ENCODE measurements around the gene HMCN1. TPM values are rescaled to one million over a fixed set of nuclear protein-coding genes. Genes with fewer than 3 reads are reported as not detected.
A peak's percentile ranks its signal among the peaks of the same experiment; 100 is the strongest.

The HMCN1 gene
- total RNA-seq, 2 donors from 2014 or later, result 3.5 to 9.9 TPM

DNA sequence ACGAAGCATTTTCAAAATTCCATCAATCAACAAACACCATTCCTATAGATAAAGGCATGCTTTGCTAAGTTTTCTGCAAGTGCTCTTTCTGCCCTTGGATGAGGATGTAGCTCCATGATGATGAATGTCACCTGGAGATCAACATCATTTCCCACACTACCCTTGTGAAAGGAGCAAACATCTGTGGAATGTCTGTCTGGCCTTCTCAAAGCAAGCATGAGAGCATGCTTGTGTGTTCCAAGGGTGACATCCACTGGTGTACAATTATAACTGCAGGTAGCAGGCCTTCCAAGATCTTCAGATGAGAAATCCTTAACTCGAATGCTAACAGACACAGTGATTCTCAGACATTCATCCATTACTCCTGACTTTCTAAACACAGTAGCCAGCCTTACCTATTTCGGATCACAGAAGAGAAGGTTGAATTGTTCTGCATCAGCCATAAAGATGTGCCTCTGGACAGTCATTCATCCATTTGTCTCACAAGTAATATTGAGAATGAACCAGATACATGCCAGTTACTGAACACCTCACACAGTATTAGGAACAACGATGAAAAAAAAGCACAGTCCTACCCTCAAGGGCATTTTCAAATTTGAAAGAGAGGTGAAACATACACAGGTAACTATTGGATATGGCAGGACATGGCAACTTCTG lies 478.5 kb downstream of the HMCN1 start:
- Histone ChIP-seq H3K4me3 (no peak overlapping the region), H3K27me3 (replicated peaks; ENCODE audit: insufficient read depth) (no peaks in the 10 kb centered on the region), H3K27ac (no peak overlapping the region), H3K4me1 (replicated peaks) (no peaks in the 10 kb centered on the region), H3K9me3 (no peaks in the 10 kb centered on the region), H3K36me3 (no peaks in the 10 kb centered on the region)
- intact Hi-C loops (cut with DNase I), result loop anchor here (2.0 to 5.0 kb wide), 2 partner anchors 395 to 492 kb away; no protein-coding TSS in a partner anchor
- no peak for TF ChIP-seq POLR2A (IDR thresholded peaks at IDR 0.05)
- peak; percentile 46 for TF ChIP-seq POLR2AphosphoS5 (IDR thresholded peaks at IDR 0.05)
- TF ChIP-seq, protein P1, sequence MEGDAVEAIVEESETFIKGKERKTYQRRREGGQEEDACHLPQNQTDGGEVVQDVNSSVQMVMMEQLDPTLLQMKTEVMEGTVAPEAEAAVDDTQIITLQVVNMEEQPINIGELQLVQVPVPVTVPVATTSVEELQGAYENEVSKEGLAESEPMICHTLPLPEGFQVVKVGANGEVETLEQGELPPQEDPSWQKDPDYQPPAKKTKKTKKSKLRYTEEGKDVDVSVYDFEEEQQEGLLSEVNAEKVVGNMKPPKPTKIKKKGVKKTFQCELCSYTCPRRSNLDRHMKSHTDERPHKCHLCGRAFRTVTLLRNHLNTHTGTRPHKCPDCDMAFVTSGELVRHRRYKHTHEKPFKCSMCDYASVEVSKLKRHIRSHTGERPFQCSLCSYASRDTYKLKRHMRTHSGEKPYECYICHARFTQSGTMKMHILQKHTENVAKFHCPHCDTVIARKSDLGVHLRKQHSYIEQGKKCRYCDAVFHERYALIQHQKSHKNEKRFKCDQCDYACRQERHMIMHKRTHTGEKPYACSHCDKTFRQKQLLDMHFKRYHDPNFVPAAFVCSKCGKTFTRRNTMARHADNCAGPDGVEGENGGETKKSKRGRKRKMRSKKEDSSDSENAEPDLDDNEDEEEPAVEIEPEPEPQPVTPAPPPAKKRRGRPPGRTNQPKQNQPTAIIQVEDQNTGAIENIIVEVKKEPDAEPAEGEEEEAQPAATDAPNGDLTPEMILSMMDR (IDR thresholded peaks at IDR 0.05), result peak in 3 of 4 experiments; percentile 42 to 87 (median 74)
- WGBS, result 38% methylated on average over 4 of the region's 4 CpGs
- DNase-seq (ENCODE audit: low spot score), result peak; percentile 32

DNA sequence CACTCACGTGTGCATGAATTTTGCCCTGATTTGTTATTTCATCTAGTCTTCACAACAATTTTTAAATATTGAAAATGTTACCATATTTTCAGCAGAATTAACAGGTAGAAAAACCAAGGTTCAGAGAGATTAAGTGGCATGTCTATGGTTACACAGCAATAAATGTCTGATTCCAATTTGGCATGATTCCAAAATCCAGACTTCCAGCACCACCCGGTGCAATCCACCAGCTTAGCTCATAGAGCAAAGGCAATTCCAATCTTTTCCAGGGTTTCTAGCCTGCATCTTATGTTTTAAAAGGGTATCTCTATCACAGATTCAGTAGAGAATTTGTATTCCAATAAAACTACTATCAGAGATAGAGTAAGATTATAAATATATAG lies 479.0 kb downstream of the HMCN1 start:
- WGBS, result 50% methylated on average over 2 of the region's 2 CpGs
- intact Hi-C loops (cut with DNase I), result loop anchor here (2.0 to 5.0 kb wide), 2 partner anchors 396 to 492 kb away; no protein-coding TSS in a partner anchor
- Histone ChIP-seq H3K27ac (no peak overlapping the region), H3K4me3 (no peak overlapping the region), H3K27me3 (replicated peaks; ENCODE audit: insufficient read depth) (no peaks in the 10 kb centered on the region), H3K36me3 (no peaks in the 10 kb centered on the region), H3K4me1 (replicated peaks) (no peaks in the 10 kb centered on the region), H3K9me3 (no peaks in the 10 kb centered on the region)
- TF ChIP-seq, protein P1 (IDR thresholded peaks at IDR 0.05), result no peak
- TF ChIP-seq POLR2A (IDR thresholded peaks at IDR 0.05), result no peak
- no peak for TF ChIP-seq POLR2AphosphoS5 (IDR thresholded peaks at IDR 0.05)
- DNase-seq (ENCODE audit: low spot score), result no peak

DNA sequence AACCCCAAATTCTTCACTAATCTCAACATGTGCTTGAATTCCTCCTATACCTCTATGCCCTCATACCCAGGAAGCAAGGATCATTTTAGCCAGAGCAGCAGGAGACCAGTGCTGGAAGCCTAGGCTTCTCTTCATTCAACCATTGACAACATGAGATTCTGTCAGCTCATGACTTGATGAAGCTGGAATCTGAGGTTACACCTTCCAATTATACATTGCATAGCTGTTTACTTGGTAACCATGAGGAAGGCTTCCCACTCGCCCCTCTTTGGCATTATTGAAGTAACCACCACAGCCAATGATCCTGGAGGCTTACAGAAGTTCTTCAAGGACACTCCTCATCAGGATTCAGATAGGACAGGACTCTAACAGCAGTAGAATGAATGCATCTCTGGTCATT lies 480.6 kb downstream of the HMCN1 start:
- Histone ChIP-seq H3K27ac (no peak overlapping the region), H3K9me3 (no peaks in the 10 kb centered on the region), H3K4me1 (replicated peaks) (no peaks in the 10 kb centered on the region), H3K36me3 (no peaks in the 10 kb centered on the region), H3K4me3 (no peak overlapping the region), H3K27me3 (replicated peaks; ENCODE audit: insufficient read depth) (no peaks in the 10 kb centered on the region)
- intact Hi-C loops (cut with DNase I), result loop anchor here (5.0 kb wide), 1 partner anchor 397 kb away; no protein-coding TSS in a partner anchor
- TF ChIP-seq, protein P1 (IDR thresholded peaks at IDR 0.05), result no peak
- TF ChIP-seq POLR2A (IDR thresholded peaks at IDR 0.05) (no peak), POLR2AphosphoS5 (IDR thresholded peaks at IDR 0.05) (no peak)
- no peak for DNase-seq (ENCODE audit: low spot score)
- 86% methylated on average over 1 of the region's 1 CpG for WGBS

DNA sequence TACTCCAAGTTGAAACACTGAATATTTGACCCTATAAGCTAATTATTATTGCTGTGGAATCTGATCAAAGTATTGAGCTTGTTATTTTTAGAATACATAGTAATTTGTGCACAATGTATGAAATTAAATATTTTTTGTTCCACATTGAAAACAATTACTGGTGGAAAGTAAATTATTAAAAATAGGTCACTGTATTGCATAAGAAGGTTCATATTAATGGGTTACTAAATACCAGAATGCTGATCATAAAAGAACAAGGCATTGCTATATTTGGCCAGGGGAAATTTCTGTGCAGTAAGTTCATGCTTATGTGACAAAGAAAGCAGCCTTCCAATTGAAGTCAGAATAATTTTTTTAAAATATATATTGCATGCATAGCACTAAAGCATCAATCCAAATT lies 481.4 kb downstream of the HMCN1 start:
- Histone ChIP-seq H3K27me3 (replicated peaks; ENCODE audit: insufficient read depth) (no peaks in the 10 kb centered on the region), H3K9me3 (no peaks in the 10 kb centered on the region), H3K27ac (no peak overlapping the region), H3K4me1 (replicated peaks) (no peaks in the 10 kb centered on the region), H3K4me3 (no peak overlapping the region), H3K36me3 (no peaks in the 10 kb centered on the region)
- no peak for DNase-seq (ENCODE audit: low spot score)
- intact Hi-C loops (cut with DNase I), result no loop called here
- TF ChIP-seq, protein P1 (IDR thresholded peaks at IDR 0.05), result no peak
- TF ChIP-seq POLR2AphosphoS5 (IDR thresholded peaks at IDR 0.05) (no peak), POLR2A (IDR thresholded peaks at IDR 0.05) (no peak)
